Ecto neural progenitor cell (in vitro differentiated cells): ENCODE measurements around the gene RAPGEF6.
"Not testable (repeated sequence)": the region's sequence is repeated elsewhere in the genome, so short reads cannot be mapped to it uniquely, and the experiment has no call there.

Source experiments
- DNase-seq: peaks from one replicate; pipeline ENCODE4 v3.0.0-alpha.2; 2018; ENCODE audit warnings: low spot score

RAPGEF6 gene

DNA sequence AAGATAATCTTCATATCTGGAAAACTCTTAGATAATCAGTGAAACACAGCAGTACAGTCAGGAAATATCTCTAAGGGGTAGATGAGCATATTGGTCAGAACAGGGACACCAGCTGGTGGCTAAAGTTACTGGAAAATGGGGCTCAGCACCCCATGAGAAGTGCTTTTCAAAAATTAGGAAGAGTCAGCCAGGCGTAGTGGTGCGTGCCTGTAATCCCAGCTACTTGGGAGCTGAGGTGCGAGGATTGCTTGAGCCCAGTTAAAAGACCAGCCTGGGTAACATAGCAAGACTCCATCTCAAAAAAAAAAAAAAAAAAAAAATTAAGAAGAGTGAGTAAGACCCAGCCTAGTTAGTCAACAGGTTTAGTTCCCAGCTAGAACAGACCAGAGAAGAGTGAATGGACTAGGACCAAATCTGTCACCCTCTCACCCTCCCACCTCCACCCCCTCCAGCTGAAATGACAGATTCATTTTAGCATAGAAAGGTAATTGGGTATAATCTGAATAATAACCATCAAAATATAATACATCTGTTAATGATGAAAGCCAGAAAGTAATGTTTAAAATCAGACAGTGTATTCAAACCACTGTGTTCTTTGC, 250.3 kb downstream of the RAPGEF6 start:
- no peak for DNase-seq

DNA sequence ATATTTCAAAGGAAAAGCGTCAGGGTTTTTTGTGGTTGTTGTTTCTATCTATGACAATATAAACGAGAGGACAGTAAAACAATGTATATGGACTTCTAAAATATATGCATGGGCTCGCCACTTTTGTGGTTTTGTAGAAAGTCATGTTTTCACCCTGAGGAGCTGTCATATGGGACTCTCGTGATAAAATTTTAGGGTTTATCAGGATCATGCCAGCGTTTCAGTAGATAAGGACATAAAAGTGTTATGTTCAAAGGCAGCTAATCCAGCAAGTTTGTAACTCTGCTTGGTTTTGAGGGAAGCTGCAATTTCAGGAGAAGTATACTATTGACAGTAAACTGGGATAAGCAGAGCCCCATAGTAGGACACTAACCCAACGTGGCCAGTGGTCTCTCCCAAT, 250.9 kb downstream of the RAPGEF6 start:
- no peak for DNase-seq

DNA sequence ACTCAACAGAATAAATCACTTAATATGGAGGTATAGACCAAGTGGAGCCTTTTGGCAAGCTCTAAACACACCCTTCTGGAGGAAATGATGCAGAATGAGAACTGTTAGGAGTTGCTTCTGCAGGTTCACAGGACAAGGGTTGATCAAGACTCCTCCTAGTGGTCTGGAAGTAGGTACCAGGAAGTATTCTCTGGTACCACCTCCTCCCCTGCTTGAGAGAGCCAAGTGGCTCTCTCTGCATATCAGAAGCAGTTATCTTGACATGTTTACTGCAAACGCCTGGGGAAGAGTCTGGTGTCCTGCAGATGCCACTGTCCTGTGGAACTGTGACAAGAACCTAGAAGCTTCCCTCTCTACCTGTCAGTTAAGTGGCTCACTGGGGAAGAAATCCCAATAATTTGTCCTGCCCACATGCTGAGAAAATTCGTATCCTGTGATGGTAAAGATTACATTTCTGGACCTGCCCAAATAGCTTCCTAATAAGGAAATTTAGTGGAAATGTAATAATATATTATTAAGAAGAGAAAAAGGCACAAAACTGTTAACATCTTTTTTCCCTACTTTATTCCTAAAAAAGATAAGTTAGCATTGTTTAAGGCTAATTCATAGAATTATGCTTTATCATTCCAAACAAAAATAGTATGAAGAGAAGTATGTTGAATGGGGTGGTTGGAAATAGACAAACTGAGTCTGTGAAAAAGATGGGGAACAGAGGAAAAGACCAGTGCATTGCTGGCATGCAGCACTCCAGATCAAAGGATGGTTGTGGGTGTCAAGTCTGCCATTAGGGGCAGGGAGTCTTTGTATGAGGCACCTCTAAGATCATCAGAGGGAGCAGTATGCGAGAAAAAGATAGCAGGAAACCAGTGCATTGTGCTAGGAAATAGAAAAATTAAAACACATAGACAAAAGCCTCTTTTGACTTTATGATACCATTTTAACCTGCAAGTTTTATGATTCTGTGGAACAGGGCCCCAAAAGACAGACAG, 252.3 kb downstream of the RAPGEF6 start:
- DNase-seq = no peak

DNA sequence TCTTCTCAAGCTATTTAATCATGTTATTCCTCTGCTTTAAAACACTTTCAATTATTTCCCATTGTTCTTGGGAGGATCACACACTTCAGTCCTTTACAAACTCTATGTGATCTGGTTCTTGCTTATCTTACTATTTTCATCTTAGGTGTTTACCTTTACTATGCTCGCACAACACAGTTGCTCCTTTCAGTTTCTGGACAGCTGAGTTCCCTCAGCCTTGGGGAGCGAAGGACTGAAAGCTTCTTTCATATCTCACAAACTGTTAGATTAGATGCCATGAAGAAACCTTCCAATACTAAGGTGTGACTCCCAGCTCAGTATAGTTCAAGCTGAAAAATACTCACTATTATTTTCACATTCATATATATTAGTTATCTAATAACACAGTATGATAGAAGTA, 253.3 kb downstream of the RAPGEF6 start:
- DNase-seq = no peak

DNA sequence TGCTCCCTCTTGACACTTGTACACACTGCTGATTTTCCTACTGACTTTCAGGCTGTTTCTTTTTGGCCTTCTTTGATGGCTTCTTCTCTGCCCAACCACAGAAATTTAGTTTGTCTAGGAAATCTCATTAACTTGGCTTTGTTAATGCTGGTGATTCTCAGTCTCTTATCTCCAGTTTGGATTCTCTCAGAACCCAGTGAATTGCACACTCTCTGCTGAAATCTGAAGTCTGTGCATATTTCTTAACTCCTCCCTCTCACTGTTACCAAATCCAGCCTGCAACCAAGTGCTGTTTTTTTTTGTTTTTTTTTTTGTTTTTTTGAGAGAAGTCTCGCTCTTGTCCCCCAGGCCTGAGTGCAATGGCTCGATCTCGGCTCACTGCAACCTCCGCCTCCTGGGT, 254.0 kb downstream of the RAPGEF6 start:
- no peak for DNase-seq

DNA sequence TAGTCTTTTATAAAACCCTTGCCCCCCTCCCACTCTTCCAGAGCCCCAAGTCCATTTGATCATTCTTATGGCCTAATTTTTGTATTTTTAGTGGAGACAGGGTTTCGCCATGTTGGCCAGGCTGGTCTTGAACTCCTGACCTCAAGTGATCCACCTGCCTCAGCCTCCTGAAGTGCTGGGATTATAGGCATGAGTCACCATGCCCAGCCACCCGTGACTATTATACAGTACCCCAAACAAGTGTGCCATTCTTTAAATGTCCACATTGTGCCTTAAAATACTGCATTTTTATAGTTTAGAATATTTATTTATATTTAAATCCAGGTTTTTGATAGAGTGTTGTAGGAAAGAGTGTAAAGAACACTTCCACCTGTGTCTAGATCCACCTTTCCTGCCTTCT, 254.8 kb downstream of the RAPGEF6 start:
- DNase-seq = not testable (repeated sequence)

DNA sequence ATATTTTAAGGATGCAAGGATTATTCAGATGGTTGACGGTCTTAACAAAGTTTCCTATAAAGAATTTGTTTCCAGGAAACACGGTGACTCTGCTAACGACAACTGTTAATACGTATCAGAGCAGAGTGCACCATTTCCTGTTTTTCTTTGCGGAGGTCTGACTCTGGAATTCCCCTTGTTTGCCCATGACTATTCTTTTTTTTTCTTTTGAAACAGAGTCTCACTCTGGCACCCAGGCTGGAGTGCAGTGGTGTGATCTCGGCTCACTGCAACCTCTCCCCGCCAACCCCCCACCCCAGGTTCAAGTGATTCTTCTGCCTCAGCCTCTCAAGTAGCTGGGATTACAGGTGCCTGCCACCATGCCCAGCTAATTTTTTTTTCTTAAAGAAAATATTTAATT, 255.3 kb downstream of the RAPGEF6 start:
- DNase-seq = no peak

DNA sequence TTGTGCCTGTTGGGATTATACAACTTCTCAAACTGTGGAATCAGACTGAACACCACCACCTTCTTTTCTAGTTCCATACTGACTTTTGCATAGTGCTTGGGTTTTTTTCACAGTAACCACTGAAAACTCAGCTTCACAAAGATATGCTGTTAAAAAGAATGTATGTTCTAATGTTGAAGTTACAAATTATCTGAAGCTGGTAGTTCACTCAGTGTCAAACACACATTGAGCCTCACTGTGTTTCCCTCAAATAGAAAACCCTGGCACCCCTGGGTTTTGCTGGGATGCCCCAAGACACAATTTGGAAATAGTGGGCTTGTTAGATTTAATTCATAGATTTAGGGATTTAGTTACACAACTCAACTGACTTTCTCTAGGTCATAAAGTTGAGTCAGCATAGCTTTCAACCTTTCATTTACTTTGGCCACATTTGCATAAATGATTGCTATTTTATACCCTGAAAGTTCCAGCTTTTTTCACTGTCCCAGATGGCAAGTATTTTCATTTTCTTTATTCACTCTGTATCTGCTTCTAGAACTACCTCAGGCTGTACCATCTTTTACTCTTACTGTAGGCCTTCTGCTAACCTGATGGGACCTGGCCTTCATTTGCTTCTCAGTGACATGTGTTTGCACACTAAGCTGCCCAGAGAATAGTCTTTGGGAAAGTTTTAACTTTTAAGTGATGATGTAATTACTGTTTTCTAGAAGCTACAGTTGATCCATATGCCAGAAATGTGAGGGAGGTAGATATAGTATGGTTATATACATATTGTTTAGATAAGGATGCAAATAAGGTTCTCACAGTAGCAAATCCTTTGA, 256.1 kb downstream of the RAPGEF6 start:
- no peak for DNase-seq

DNA sequence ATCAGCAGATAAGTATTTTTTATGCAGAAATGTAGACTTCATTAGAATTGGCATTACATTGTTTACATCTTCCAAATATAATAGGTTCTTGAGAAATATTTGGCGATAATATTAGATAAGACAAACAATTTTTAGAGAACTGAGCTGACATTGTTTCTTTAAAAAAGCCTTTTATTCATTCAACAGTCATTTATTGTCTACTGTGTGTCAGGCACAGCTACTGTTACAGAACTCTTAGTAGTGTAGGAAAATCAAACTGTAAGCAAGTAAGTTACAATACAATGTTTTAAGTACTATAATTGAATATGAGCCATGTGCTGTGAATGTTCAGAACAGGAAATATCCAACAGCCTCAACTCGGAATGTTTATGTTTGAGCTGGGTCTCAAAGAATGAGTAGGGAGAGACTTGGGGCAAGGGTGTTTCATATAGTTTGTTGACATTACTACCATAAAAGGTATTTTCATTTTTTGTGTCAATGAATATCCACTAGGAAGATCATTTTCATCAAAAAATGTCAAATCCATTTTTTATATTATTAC, 257.2 kb downstream of the RAPGEF6 start:
- DNase-seq = no peak

DNA sequence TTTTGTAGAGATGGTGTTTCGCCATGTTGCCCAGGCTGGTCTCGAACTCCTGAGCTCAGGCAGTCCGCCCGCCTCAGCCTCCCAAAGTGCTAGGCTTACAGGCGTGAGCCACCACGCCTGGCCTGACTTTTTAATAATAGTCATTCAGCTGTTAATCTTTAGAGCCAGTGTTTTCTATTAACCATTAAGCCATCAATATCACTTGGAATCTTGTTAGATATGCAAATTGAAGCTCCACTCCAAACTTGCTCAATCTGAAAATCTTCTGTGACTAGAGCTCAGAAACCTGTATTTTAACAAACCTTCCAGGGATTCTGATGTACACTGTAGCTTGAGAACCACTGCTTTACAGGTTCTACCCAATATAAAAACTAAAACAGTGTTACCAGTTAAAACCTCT, 257.7 kb downstream of the RAPGEF6 start:
- DNase-seq = no peak

DNA sequence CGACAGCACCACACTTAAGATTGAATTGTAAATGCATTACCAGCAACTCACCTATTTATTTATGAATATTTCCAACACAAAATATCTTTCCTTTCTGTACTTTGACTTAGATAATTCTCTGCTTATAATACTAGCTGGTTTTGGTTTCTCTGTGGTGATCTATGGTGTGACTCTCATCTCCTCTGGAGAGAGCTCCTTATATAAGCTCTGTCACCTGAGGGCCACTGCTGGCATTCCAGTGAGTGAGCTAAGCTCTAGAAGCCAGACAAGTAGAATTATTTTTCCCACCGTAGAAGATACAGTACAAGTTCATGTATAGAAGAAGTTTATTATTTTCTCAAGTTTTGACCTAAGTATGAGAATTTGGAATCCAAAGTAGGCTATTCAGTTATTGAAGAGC, 259.7 kb downstream of the RAPGEF6 start:
- no peak for DNase-seq
